Measurements from ENCODE around the gene HM13. TPM values are rescaled to one million over a fixed set of nuclear protein-coding genes. Genes with fewer than 3 reads are reported as not detected.
"Not testable (repeated sequence)": the region's sequence is repeated elsewhere in the genome, so short reads cannot be mapped to it uniquely, and the experiment has no call there.

Gene HM13, protein sequence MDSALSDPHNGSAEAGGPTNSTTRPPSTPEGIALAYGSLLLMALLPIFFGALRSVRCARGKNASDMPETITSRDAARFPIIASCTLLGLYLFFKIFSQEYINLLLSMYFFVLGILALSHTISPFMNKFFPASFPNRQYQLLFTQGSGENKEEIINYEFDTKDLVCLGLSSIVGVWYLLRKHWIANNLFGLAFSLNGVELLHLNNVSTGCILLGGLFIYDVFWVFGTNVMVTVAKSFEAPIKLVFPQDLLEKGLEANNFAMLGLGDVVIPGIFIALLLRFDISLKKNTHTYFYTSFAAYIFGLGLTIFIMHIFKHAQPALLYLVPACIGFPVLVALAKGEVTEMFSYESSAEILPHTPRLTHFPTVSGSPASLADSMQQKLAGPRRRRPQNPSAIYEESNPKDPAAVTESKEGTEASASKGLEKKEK
- 44.9 and 74.1 TPM in 2 replicates for total RNA-seq

DNA sequence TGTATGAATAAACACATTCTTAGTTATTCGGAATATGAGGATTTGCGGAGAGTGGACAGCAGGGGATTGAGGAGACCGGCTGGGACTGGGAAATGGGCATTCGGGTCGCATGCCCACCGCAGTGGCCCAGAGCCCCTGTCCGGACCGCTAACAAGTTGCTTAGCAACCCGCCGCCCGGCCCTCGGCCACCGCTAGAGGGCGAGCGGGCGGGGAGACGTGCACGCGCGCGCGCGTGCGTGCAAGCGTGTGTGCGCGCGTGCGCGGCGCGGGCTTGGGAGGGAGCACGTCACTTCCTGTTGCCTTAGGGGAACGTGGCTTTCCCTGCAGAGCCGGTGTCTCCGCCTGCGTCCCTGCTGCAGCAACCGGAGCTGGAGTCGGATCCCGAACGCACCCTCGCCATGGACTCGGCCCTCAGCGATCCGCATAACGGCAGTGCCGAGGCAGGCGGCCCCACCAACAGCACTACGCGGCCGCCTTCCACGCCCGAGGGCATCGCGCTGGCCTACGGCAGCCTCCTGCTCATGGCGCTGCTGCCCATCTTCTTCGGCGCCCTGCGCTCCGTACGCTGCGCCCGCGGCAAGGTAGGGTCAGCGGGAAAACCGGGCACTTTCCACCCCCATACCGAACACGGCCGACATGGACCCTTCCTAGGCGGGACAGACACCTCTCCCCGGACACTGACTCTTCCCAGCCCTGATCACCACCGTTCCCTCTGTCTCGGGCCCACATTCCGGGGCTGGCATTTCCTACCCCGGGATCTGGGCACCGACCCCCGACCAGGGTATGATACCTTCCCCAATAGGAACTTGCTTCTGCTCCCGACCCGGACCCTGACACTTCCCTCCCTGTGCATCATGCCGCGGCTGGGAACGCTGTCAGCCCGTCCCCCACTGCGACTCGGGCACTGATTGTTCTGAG, at the start of gene HM13:
TSS of gene HM13 (plus strand) at position 289 of the 918 bp plus-strand sequence. CDS start at position 399, 110 bp downstream.
- DNase-seq: peak; percentile 97

DNA sequence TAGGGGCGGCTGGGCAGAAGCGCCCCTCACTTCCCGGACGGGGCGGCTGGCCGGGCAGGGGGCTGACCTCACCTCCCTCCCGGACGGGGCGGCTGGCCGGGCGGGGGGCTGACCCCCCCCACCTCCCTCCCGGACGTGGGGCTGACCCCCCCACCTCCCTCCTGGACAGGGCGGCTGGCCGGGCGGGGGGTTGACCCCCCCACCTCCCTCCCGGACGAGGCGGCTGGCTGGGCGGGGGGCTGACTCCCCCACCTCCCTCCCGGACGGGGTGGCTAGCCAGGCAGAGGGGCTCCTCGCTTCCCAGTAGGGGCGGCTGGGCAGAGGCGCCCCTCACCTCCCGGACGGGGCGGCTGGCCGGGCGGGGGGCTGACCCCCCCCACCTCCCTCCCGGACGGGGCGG, 43.3 kb upstream of the HM13 start:
- DNase-seq: not testable (repeated sequence)

DNA sequence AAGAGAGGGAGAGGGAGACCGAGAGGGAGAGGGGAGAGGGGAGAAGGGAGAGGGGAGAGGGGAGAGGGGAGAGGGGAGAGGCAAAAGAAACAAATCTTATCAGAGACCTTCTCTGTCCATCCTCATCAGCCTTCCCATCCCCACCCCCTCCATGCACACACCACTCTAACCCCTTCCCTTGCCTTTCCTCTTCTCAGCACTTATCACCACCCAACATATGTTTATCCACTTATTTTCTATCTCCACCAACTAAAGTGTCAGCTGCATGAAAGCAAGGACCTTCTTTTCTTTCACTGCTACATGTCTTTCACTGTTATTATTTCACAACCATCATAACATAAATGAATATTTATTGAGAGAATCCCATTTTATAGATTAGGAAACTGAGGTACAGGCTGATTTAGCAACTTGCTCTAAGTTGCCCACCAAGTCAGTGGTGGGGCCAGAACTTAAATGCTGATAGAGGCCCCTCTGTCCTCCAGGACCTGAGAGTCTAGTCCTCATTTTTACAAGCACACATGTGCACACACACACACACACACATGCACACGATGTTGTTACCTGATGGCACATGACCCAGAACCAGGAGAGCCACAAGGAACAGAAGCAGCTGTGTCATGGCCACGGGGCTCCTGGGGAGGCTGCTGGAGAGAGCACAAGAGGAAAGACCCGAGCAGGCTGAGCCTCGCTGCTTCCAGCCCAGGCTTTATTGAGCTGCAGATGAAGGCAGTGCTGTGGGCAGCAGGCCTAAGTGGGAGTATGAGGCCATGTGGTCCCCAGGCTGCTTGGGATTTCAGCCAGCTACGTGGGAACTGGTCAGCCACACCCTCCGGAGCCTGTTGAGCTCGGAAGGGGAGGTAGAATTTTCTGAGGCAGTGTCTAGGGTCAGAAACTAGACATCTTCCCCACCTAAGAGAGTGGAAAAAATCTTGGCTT, 41.6 kb upstream of the HM13 start:
- no peak for DNase-seq

- DNase-seq: no peak
Measured at GRCh38 chr20:31473331-31474096, 40.7 kb upstream of the HM13 start.

DNA sequence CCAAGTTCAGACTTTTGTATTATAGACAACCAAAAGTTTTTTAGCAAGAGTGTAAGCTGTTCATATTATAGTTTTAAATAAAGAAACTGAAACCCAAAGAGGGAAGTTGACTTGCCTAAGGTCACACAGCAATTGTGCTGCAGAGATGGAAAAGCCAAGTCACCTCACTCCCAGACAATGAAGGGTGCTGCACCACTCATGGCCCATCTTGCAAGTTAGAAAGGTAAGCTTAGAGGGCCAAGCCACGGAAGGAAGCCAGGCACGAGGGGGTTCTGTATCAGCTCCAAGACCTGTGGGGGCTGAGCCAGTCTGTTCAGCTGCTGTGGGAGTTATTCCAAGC, 40.2 kb upstream of the HM13 start:
- no peak for DNase-seq

DNA sequence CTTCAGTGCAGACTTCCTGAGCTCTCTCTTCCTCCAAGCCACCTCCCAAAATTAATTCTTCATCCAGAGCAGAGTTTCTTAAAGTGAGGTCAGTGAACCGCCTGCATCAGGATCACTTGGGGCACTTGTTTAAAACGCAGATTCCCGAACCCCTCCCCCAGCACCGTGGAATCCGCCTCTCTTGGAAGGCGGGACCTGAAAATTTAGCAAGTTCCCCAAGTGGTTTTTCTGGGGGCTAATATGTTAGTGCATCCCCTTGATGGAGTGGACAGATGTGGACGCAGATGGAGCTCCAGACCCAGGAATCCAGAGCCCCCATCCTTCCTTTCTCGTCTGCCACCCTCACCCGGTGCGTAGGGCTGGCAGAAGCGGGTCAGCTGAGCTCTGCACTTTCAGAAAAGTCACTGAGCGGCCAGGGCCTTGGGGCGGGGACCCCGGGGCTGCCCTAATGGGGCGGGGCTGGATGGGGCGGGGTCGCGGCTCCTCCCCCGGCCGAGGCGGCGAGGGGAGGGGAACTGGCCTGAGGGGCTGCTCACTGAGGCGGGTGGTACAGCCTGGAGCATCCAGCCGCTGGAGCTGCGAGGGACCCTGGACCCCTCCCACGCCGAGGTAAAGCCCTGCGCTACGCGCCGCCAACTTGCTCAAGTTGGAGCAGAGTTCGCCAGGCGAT, 39.3 kb upstream of the HM13 start, which contains the start of the genes DEFB124 and REM1:
TSS of gene DEFB124 (minus strand) at position 370 of the 670 bp plus-strand sequence. CDS start 2,114 bp downstream, outside the sequence.
TSS of gene REM1 (plus strand) at position 531 of the 670 bp plus-strand sequence. CDS start 1,158 bp downstream, outside the sequence.
- DNase-seq: no peak

DNA sequence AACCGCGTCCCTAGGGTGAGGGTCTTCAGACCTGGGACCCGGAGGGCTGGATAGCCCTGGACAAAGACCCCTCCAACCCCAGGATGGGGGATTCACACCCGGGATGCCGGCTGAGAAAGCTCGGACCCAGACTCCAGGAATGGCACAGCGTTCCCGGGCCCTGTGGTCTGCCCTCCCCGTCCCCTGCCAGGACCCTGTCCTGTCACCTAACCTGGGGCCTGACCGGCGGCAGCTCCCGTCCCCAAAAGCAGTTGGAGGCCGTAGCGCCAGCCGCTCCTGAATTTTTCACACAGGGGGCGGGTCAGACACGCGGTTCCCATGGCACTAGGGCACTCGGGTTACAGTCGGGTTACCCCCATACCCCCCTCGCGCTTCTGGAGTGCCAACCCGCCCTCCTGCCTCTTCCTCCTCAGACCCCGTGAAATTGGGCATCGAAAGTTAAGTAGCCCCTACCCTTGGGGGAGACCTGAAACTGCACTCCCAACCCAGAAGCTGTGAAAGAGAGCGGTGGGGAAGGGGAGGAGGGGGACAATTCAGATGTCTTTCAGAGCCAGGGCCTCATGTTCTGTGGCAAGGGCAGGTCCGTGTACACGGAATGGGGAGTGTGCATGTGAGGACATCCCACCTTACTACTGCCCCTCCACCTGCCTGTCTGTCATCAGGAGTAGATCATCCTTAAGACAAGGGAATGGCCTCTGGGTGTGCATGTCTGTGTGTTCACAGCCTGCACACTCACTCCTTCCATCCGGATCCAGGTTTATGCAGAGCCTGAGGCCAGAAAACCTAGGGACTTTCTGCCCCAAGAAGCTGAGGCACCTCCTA, 38.6 kb upstream of the HM13 start:
- DNase-seq: no peak

GRCh38 chr20:31476294-31476585, 38.0 kb upstream of the HM13 start:
- no peak for DNase-seq

DNA sequence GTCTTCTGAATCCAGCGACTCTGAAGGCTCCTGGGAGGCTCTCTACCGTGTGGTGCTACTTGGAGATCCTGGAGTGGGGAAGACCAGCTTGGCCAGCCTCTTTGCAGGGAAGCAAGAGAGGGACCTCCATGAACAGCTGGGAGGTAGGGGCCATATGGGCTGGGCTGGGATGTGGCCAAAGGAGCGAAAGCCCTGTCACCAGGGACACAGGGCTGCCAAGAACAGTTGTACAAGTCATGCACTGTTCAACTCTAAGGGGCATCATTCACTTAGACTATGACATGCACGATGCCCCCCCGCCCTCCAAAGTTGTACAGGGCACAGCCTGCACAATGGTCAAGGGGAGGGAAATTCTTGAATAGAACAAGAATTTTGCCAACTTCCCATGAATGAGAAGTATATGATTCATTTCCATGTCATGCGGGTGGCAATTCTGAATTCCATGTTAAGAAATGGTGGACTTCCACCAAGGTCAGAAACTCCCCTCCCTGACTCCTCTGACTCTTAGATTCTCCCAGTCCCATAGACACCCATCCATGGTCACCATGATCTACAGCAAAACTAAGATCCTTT, 37.5 kb upstream of the HM13 start:
- peak; percentile 54 for DNase-seq

DNA sequence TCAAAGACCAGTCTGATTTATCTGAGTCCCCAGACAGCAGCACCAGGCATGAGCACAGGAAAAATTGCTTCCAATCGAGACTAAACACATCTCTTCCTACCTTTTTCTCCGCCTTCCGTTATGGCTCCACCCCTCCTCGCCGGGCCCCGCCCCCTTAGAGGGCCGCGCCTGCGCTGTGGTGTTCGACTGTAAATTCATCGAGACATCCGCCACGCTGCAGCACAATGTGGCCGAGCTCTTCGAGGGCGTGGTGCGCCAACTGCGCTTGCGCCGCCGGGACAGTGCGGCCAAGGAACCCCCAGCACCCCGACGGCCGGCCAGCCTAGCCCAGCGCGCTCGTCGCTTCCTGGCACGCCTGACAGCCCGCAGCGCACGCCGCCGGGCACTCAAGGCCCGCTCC, 30.2 kb upstream of the HM13 start:
- DNase-seq: peak; percentile 52

GRCh38 chr20:31485450-31486339, 28.5 kb upstream of the HM13 start:
- DNase-seq: peak; percentile 70

- no peak for DNase-seq
Measured at GRCh38 chr20:31488115-31488514, 26.1 kb upstream of the HM13 start.

- no peak for DNase-seq
Measured at GRCh38 chr20:31489152-31489551, 25.1 kb upstream of the HM13 start.

- no peak for DNase-seq
Measured at GRCh38 chr20:31490752-31491151, 23.5 kb upstream of the HM13 start.

GRCh38 chr20:31494131-31494530, 20.1 kb upstream of the HM13 start:
- peak; percentile 36 for DNase-seq

DNA sequence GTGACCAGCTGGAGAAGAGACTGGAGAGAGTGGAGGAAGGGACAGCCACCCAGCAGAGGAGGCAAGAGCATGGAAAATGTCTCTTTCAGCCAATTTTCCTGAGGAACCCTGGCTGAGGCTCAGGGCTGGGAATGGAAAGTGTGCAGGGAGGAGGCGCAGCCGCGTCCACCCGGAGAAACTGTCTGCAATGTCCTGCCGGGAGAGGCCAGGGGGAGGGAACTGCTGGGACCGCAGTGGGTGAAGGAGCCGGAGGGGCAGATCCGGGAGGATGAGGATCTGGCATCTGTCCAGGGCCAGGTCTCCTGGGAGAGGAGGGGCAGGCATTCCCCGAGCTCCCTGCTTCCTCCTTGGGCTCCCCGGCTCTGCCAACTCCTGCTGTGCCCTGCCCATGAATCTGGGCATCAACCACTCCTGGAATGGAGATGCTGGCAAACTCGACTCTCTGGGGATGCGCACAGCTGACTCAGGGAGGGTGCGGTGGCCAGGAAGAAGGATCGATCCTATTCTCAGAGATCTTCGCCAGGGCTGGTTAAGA, 17.4 kb upstream of the HM13 start:
- no peak for DNase-seq

GRCh38 chr20:31497838-31498540, 16.3 kb upstream of the HM13 start:
- no peak for DNase-seq

DNA sequence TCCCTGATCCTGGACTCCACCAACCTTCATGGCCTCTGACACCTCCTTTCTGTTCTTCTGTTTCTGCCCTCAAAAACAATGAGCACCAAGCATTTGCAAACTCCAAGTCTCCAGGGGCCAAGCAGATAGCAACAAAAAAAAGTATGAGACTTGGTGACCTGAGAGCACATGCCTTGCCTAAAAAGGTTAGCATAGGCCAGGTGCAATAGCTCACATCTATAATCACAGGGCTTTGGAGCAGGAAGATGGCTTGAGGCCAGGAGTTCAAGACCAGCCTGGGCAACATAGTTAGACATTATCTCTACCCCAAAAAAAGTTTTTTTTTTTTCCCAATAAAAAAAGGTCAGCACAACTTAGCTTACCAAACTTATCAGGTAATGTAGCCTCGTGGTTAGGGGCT, 13.7 kb upstream of the HM13 start:
- DNase-seq: no peak

Data from dermis blood vessel endothelial cell (primary cell).